GM19463 (cell line): ENCODE results near the gene DAB1.
"Not testable (repeated sequence)": the region's sequence is repeated elsewhere in the genome, so short reads cannot be mapped to it uniquely, and the experiment has no call there.

ENCODE experiments used
- ATAC-seq: cut with Tn5 transposase; IDR thresholded peaks from one replicate; pipeline ENCODE4 v1.9.1; 2021; ENCODE audit warnings: mild to moderate bottlenecking, moderate library complexity; ENCODE audit not compliant: unreplicated experiment

The DAB1 gene

GRCh38 chr1:57362480-57362879 lies 61.4 kb downstream of the DAB1 start:
- no peak for ATAC-seq

DNA sequence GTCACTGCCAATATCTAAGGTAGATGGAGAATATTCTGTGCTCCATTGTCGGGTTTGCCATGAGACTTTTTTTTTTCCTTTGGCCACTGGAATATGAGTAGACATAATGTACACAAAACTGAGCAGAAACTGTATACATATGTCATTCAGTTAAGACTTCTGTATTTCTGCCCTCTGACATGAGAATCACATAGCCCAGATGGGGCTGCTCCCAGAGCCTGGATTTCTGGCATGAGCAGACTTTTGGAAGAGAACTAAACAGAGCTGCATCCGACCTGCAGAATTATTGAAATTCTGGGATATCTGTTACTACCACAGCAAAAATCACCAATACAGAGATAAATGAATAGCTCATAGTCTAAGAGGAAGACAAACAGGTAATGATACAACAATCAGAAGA lies 62.3 kb downstream of the DAB1 start:
- no peak for ATAC-seq

DNA sequence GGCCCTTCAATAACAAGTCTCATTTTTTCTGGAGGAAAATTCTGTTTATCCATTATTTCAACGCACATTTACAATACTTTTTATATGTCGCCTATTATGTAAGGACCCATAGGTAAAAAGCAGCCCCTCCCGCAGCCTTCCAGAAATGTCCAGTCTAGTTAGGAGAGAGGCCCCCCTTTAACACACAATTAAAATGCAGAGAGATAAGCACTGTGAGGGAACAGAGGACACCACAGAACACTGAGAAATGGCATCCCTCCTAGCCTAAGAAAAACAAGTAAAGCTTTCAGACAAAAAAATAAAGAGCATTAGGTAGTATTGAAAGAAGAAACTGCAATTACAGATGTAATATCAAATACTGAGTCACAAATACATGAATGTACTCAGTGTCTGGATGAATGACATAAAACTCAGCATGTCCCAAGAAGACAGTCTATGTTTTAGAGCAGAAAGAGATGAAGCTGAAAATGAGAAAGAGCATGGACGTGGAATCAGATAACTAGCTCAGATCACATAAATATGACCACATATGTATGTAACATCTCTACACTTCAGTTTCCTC lies 62.9 kb downstream of the DAB1 start:
- no peak for ATAC-seq

DNA sequence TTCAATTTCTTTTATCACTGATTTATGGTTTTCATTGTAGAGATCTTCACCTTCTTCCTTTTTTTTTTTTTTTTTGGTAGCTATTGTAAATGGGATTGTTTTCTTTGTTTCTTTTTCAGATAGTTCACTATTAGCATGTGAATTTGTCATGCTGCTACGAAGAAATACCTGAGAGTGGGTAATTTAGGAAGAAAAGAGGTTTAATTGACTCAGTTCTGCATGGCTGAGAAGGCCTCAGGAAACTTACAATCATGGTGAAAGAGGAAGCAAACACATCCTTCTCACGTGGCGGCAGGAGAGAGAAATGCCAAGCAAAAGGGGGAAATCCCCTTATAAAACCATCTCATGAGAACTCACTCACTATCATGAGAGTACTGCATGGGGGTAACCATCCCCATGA lies 66.4 kb downstream of the DAB1 start:
- ATAC-seq = no peak

- ATAC-seq = no peak
Measured at GRCh38 chr1:57353654-57354053, 70.2 kb downstream of the DAB1 start.

- ATAC-seq = no peak
Measured at GRCh38 chr1:57350610-57351009, 73.2 kb downstream of the DAB1 start.

- ATAC-seq = no peak
Measured at GRCh38 chr1:57348921-57349320, 74.9 kb downstream of the DAB1 start.

DNA sequence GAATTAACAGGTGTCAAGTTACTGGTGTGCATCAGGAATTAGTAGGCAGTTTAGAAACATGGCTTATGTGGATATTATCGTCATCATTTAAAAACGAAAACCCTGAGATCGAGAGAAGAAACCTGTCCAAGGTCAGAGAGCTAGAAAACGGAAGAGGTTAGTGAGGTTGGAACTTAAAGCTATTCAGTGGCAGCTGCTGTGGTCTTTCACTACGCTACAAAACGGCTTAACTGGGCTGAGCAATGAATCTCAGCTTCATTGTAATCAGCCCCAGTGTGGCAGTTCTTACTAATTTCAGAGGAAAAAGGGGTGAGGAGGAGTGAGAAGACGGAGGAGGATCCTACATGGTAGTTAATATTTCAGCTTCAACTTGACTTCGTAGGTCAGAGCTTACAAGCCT lies 77.9 kb downstream of the DAB1 start:
- no peak for ATAC-seq

GRCh38 chr1:57344265-57344664 lies 79.6 kb downstream of the DAB1 start:
- no peak for ATAC-seq

DNA sequence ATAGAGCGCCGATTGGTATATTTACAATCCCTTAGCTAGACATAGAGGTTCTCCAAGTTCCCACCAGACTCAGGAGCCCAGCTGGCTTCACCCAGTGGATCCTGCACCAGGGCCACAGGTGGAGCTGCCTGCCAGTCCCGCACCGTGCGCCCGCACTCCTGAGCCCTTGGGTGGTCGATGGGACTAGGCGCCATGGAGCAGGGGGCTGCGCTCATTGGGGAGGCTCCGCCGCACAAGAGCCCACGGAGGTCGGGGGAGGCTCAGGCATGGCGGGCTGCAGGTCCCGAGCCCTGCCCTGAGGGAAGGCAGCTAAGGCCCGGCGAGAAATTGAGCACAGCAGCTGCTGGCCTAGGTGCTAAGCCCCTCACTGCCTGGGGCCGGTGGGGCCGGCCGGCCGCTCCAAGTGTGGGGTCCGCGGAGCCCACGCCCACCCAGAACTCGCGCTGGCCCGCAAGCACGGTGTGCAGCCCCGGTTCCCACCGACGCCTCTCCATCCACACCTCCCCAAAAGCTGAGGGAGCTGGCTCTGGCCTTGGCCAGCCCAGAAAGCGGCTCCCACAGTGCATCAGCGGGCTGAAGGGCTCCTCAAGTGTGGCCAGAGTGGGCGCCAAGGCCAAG lies 80.5 kb downstream of the DAB1 start:
- not testable (repeated sequence) for ATAC-seq

DNA sequence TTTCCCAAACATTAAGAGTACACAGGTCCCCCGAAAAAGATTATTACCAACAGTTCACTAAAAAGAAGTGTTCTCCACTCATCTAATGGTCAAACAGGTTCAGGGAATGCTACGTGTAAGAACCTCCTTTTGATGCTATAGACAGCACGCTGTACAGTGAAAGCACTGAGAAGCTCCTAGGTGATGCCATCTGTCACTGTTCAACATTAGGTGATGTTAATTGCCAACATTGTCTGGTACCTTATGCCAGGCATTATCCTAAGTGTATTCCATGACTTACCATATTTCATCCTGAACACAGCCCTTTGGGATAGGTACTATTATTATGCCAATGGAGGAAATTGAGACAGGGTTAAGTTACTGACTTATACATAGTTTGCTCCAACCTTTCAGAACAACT lies 82.1 kb downstream of the DAB1 start:
- ATAC-seq = no peak

DNA sequence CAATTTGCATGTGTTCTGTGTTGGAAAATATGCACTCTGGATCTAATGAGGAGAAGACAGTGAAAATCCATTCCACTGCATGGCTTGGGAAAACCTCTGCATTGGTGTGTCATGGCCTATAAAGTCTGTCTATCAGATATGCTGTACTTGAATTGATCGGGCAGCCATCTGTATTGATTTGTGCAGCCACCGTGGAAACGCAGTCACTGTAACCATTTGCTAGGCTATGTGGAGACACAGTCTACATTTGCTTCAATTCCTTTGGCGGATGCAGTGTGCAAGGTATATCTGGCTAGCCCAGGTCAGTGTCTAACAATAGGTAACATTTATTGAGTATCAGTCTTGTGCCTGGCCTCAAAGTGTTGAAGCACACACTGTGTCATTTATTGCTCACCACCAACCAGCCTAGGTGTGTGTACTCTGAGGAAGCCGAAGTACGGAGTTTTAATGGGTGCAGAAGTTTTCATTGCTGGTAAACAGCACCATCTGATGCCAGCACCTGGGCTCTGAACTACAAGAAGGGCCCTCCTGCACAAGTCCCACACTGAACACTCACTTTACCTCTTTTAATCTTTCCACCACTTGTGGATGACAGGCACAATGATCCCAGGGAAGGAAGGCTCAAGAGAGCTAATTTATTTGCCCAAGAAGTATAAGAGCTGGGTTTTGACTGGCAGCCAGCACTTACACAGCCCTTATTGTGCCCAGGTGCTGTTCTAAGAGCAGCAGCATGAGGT lies 83.4 kb downstream of the DAB1 start:
- no peak for ATAC-seq

DNA sequence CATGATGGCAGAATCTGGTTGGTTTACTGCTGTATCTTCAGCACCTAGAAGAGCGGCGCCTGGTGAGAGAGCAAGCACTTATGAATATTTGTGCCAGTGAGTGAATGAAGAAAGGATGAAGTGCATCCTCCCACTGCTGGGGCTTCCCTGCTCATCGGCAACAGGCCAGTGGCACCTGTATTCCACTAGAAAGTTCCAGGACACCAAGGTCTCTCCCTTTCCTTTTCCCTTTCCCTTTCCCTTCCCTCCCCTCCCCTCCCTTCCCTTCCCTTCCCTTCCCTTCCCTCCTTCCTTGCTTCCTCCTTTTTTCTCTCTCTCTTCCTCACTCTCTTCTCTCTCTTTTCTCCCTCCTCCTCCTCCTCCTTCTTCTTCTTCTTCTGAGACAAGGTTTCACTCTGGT lies 86.2 kb downstream of the DAB1 start:
- no peak for ATAC-seq

- ATAC-seq = no peak
Measured at GRCh38 chr1:57336793-57337192, 87.1 kb downstream of the DAB1 start.

DNA sequence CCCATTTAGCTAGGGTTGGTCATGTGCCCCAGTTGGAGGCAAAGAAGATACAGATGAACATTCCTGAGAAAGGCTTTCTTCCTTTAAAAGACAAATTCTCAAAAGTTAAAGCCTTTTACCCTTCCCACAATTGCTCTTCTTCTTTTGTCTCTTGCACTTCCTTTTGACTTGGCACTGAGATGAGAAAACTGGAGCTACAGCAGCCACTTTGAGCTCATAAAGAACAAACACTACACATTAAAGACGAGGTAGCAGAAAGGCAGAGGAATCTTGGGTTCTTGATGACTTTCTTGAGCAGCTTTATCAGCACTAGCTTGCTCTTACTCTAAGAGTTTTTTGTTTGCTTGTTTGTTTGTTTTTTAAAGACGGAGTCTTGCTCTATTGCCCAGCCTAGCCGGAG lies 92.2 kb downstream of the DAB1 start:
- ATAC-seq = no peak

GRCh38 chr1:57329937-57330336 lies 93.9 kb downstream of the DAB1 start:
- no peak for ATAC-seq

DNA sequence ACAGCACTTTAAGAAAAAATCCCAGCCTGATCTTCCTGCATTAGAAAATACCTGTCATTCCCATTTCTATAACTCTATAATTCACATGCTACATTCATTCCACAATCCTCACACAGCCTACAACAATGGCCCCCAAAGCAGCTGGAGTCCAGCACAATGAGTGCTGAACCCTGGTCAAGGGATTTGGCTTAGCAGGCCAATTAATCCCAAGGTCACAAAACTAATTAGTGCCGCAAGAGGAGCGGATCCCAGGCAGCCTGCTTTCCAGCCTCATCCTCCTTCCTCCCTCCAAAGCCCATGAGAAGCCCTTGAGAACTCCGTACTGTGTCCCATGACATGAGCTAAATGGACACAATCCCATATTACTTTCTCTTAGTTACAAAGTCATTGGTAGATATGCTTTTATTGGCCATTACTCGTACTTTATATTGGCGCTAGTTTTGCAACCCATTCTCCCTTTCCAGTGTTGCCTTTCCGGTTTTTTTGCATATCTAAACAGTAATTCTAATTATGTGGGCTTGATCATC lies 94.8 kb downstream of the DAB1 start:
- no peak for ATAC-seq

DNA sequence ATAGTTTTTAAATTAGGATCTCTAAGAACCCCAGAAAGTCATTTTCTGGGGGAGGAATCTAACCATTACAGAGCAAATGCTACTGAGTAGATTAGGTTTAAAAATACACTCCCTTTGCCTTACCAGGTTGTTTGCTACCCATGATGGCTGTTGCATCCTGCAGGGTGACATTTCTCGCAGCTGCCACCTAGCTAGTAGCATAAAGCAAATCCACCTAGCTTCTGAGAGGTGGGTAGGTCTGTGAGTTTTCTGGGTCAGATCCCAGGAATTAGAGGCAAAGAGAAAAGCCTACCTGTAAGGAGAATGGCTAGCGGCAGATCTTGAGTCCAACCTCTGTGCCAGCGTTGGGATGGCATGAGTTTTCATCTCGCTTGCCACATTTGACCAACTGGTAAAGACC lies 95.9 kb downstream of the DAB1 start:
- ATAC-seq = no peak

DNA sequence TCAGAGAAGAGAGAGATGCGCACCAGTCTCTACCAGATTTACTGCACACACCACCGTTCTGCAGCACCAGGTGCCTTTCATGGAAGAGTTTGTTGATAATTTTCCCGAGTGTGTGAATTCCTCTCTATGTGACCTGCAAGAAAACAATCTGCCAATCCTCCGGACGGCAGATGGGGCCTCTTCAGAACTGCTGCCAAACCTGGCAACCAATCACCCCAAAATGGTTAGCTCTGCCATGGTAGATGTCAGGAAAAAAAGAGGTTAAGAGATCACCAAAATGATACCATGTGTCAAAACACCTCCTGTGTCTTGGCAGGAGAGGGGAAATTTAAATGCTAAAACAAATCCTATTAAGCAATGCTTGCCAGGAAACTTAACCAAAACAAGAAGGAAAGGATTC lies 96.5 kb downstream of the DAB1 start:
- no peak for ATAC-seq

- ATAC-seq = no peak
Measured at GRCh38 chr1:57325536-57325935, 98.3 kb downstream of the DAB1 start.

GRCh38 chr1:57325117-57325516 lies 98.7 kb downstream of the DAB1 start:
- ATAC-seq = no peak

- ATAC-seq = no peak
Measured at GRCh38 chr1:57324388-57324787, 99.5 kb downstream of the DAB1 start.
